DMS53 treated with DMSO at 0.1 percent for 48 hours (cell line): ENCODE data around the gene NEURL1B.
"Not testable (repeated sequence)": the region's sequence is repeated elsewhere in the genome, so short reads cannot be mapped to it uniquely, and the experiment has no call there.

Source experiments
- DNase-seq: peaks from one replicate; lab custom pipeline; 2025; ENCODE audit not compliant: unreplicated experiment; lab: John Stamatoyannopoulos, UW

Gene NEURL1B

DNA sequence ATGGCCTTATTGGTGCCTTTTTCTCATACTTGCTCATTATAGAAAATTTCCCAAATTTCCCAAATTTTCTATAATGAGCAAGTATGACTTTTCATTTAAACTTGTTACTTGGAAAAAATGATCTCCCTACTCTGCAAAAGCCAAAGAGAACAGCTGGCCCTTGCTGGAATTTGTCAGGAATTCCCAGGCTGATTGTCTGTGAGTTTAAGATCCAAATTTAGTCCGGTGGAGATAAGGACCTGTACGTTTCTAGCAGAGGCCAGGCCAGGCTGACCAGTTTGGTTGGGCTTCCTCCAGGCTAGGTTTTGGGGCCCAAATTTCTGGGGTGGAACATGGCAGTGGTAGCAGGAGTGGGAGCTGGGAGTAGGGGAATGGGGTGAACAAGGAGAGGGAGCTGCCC is 51.9 kb downstream of the NEURL1B start:
- no peak for DNase-seq

DNA sequence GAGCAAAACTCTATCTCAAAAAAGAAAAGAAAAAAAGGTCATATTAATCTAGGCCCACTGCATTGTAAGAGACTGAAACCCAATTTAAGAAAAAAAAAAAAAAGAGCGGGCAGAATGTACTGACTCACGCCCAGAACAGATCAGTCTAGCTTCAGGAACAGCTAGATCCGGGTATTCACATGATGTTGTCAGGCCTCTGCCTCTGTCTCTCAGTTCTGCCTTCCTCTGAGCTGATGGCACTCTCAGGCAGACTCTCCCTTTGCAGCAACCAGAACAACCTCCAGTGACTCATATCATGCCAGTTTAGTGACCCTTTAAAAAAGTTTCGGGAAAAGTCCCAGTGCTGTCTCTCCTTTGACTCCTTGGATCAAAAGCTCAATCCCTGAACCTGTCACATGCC is 53.0 kb downstream of the NEURL1B start:
- DNase-seq: no peak

DNA sequence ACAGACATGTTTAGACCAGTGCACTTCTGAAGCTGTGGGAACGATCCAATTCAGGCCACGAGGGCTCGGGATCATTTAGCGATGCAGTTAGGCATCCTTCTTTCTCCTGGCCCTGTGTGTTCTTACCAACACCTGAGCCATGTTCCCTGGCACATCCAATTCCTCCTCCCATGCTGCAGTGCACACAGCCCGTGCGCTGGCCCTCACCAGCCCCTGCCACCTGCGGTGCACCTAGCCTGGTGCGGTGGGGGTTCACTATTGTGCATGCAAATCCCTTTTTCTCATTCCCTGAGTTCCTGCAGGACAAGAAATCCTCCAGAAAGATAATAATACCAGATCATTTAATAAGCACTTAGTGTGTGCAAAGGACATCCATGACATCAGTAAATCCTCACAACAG is 53.5 kb downstream of the NEURL1B start:
- DNase-seq: no peak

DNA sequence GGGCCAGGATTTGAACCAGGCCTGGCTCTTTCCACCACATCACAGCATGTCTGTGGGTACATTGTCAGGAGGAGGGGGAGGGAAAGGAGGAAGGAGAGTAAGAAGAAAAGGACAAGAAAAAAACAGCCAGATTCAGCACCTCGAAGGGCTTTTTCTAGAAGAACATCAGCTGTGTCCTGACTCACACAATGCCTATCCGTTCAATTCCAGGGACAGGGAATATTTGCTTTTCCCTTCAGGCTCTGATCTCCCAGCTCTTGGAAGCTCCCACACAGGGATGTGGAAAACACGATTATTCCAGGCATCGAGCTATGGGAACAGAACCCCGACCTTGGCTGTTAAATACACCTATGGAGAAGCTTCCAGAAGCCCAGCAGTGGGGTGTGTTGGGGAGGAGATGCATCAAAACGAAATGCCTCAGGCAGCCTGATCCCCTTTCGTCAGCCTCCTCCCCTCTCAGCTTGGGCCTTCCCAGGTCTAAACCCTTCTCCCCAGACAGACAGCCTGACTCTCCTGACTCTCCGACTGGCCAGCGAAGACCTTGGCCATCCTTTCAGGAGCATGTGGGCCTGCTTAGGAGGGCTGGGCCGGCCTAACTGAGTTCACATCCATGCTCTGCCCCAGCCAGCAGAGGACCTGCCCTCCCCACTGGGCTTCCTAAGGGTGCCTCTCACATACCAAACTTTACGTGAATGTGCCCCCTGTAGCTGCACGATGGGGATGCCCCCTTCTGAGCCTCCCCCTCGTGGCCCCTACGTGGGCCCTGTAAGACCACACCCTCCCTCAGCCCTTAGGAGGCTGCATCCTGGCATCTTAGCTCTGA is 54.4 kb downstream of the NEURL1B start:
- no peak for DNase-seq

DNA sequence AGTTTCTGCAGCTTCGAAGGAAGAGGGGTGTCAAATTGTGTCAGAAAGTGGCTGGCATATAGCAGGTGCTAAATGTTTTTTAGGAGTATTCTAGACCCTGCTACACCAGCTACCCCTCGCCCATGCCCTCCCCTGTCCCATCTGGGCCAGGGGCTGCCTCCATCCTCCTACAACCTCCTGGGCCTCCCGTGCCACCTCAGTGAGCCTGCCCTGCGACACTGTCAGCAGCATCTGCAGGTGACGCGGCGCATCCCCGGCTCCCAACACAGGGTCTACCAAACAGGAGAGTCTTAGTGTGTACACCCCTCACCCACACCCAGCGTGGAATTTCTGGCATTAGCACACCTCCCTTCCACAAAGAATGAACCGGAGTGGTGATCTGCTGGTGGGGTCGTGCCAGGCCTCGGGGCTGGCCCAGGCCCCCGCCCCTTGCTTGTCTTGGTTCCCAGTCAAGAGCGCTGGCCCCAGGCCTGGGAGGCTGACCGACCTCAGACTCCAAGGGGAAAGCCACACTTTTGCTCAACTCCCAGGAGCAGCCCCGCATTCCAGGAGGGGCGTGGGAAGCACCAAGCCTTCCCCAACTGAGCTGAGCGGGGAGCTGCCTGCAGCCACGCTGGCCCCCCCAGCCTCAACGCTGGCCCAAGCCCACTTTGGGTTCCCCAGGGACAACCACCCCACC is 55.2 kb downstream of the NEURL1B start:
- DNase-seq: no peak

DNA sequence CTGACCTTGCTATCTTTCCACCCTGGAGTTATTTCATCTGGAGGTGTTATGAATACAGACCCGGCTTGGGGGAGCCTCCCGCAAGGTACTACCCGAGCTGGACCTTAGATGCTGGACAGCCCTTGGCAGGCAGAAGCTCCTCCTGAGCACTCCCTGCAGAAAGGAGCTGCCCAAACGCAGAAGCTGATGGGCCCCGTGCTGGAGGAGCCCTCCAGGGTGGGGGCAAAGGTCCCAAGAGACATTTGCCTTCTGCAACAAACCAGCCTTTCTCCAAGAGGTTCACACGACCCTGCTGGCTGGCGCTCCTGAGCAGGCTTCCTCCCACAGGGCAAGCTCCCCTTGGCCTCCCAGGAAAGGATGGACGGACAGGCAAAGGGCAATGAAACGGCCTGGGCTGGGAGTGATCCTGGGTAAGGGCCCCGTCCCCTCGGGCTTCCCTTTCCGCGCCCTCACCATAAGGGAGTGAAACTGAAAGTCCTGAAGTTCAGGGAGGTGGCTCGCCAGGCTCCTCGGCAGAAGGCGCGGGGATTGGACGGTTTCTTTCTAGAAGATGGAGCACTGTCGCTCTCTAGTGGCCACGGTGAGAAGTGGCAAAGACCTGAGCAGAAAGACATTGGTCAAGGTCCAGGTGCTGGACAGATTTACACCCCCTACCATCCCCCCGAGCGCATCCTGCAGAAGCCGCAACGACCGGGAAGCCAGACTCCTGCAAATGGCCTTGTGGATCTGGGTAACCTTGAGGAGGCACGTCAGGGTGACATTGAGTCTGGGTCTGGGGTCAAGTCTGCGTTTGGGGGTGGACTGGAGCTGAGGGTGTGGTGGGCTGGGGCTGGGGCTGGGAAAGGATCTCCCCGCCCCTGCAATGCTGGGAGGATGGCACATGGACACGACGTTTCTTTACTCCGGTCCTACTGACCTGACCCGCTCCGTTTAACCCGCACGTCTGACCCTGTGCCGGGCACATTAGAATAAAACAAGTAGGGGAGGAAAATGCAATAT is 56.4 kb downstream of the NEURL1B start:
- DNase-seq: peak; percentile 91

DNA sequence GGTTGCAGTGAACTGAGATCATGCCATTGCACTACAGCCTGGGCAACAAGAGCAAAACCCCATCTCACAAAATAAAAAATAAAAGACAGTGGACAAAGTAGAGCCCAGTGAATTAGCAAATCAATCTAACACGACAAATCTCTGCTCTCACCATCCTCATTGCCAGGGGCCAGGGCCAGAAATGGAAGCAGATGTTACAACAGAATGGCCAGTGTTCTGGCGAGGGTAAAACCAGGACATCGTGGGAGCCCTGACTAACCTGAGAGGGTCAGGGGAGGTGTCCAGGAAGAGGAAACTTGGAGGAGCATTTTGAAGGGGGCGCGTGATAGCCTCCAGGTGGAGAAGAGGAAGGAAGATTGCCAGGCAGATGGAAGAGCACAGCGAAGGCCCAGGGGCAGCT is 58.4 kb downstream of the NEURL1B start:
- DNase-seq: no peak

DNA sequence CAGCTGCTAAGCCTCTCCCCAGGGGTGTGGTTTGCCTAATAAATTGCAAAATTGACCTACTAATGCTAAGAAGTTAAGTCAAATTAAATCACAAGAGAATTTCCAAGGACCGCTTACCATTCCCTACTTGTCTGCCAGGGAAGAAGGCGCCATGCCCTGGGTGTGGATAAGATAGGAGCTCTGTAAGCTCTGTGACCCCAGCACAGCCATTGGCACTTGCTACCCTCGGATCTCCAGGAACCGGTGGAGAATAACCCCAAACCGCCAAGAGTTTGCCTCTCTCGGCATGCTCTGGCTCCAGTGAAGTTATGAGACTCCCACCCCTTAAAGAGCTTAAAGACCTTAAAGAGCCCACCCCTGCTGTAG is 58.9 kb downstream of the NEURL1B start:
- no peak for DNase-seq

DNA sequence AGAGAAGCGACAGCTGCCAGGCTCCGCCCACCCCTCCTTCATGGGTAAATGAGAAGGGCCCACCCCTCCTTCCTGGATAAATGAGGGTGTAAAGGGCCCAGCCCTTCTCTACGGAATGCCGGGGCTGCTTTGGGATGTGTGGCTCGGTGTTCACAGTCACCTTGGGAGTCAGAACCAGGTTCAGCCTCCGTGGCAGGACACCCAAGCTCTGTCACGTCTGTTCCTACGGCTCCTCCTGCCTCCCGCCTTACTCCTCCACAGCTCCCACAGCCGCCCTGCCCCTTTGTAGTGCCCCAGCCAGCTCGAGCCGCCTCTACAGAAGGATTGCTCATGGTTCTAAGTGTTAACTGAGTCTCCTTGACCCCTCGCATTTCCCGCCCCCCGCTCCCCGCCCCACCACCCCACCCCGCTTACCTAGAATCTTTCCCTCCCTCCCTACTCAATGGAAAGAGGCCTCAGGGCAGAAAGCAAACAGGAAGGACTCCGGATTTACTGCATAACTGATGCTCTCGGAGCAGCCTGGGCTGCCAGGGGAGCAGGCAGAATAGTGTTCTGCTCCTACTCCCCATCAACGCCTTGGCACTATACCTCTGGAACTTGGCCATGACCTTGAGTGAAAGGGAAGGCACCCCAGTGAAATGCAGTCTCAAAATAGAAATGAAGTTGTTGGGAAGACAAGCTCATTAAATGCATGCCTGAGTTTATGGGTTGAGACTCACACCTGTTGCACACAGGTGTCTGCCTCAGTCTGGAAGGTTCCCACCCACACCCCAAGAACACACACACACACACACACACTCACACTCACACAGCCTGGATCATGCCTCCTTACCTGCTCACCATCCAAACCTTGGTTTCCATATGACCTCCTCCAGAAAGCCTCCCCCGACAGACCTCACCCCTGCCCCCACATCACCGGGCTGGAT is 59.6 kb downstream of the NEURL1B start:
- peak; percentile 20 for DNase-seq

DNA sequence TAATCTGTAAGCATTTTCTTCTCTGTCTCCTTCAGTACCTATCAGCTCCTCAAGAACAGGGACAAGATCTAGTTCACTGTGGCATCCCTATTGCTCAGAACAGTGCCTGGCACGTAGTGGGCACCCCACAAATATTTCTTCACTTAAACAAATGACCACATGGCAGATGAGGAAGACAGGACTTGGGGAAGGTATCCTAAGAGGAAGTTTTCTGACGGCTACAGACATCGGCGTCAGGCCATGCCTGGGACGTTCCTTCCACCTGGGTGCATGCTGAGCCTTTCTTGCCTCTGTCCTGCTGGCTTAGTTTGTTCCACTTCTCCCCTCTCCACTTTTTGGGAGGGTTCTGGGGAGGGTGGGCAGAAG is 60.2 kb downstream of the NEURL1B start:
- DNase-seq: no peak

DNA sequence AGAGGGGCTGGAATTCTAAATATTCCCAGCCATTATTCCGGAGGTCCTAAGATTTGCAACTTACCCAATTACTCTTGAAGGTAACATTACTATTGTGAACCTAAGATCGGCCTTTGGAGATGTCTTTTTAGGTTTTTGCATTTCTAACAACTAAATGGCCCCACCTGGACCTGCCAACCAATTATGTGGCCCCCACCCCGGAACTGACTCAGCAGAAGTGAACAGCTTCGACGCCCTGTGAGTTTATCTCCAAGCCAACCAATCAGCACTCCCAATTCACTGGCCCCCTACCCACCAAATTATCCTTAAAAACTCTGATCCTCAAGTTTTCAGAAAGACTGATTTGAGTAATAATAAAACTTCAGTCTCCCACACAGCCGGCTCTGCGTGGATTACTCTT is 62.9 kb downstream of the NEURL1B start:
- DNase-seq: no peak

DNA sequence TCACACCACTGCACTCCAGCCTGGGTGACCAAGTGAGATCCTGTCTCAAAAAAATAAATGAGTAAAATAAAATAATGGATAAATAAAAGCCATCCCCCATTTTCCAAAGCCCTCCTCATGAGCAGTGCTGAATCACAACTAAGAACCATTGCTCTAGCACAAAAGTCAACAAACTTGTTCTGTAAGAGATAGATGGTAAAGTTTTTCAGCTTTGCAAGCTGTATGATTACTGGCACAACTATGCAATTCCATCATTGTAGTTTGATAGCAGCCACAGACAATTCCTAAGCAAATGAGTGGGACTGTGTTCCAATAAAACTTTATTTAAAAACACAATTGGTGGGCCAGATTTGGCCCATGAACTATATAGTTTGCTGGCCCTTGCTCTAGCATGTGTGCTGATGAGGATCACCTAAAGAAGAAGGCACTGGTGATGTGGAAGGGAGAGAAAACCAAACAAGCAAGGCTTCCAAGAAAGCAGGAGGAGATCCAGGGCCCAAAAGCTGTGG is 64.6 kb downstream of the NEURL1B start:
- no peak for DNase-seq

DNA sequence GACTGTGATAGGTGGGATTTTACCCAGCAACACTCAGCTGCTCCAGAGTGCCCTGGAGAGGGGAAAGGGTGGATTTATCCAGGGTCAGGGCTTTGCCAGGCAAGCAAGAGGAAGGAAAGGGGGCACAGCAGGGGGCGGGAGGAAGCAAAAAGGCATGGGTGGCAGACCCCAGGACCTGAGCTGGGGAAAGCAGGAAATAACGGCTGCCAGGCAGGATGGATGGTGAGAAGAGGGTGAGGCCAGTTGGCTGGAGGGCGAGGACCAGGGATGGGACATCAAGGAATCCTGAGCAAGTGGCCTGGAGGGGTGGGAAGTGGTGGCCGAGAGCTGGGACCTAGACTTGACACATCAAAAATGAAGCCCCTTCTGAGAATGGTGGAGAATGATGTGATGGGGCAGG is 65.7 kb downstream of the NEURL1B start:
- no peak for DNase-seq

DNA sequence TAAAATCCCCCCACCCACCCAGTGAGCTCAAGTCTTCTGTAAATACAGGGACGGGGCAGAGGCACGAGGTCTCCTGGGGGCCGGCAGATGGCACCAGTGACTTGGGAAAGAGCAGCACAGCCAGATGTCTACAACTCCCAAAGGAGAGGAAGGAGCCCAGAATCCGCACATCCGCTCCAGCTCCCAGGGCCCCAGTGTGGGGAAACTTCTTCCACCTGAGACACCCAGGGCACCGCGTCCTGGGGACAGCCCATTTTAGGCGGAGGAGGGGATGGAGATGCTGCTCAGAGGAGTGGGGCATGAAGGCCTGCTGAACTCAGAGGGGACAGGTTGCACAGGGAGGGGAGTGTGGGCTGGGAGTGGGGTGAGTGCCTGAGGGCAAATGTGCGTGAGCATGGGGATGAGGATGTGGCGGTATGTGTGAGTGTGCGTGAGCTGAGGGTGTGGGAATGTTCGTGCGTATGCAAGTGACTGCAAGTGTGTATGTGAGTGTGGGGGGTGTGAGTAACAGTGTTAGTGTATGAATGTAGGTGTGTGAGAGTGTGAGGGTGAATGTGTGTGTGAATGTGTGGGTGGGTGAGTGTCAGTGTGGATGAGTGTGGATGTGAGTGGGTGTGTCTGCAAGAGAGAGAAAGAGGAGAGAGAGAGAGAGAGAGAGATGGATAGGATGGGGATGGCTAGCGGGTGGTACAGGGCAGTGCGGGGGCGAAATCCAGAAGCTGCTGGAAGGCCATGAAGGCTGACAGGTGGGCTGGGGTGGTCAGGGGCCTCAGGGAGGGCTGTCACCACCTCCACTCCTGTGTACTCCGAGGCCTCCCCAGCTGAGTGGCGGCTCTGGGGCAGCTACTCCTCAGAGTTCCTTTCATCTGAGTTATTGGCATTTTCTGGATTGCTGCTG is 66.5 kb downstream of the NEURL1B start:
- DNase-seq: peak; percentile 65

DNA sequence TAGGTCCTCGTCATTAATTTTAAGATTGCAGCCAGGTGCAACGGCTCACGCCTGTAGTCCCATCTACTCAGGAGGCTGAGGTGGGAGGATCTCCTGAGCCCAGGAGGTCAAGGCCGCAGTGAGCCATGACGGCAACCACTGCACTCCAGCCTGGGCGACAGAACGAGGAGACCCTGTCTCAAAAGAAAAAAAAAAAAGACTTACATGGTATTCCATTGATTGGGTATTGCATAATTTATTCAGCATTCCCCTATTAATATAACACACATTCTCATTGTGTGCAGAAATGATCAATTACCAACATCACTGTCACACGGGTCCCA is 67.1 kb downstream of the NEURL1B start:
- no peak for DNase-seq

DNA sequence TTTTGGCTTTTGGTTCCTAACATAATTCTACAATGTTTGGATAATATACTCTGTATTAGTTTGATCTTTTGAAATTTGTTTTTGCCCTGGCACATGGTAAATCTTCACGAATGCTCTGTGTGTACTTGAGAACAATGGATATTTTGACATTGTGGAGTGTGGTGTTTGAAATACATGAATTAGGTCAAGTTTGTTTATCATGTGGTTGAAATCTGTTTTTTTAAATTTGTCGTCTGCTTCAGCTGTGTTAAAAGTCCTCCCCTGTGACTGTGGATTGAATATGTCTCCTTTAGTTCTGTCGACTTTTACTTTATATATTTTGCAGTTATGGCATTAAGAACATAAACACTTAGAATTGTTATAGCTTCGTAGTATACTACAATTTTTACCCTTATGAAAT is 69.6 kb downstream of the NEURL1B start:
- DNase-seq: no peak

DNA sequence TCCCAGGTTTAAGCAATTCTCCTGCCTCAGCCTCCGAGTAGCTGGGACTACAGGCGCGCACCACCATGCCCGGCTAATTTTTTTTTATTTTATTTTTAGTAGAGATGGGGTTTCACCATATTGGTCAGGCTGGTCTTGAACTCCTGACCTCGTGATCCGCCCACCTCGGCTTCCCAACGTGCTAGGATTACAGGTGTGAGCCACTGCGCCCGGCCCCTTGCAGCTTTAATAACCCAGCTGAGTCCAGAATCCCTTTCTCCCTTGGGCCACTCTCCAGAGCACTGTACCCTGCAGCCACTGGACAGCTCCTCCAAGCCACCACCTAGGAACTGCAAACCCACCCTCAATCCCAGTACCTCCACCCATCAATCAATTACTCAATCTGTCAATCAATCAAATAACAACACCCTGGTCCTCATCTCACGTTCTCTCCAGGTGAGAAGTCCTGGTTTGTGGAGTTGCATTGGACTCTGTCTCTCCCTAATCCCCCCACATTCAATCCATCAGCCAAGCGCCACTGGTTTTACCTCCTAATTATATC is 70.3 kb downstream of the NEURL1B start:
- DNase-seq: not testable (repeated sequence)

DNA sequence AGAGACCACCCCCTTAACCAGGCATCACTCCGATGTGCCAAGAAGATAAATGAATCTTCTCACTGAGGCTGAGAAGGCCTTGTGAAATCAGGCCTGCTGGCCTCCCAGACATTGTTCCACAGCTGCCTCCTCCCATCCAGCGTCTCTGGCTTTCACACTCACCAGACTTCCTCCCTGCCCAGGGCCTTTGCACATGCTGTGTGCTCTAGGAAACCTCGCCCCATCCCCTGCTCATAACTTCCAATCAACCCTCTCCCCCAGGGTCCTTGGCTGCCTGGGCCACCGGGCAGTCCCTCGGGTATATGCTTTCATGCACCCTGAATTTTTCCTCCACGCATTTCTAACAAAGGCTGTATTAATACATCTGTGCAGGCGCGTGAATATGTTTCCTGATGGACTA is 71.5 kb downstream of the NEURL1B start:
- no peak for DNase-seq

DNA sequence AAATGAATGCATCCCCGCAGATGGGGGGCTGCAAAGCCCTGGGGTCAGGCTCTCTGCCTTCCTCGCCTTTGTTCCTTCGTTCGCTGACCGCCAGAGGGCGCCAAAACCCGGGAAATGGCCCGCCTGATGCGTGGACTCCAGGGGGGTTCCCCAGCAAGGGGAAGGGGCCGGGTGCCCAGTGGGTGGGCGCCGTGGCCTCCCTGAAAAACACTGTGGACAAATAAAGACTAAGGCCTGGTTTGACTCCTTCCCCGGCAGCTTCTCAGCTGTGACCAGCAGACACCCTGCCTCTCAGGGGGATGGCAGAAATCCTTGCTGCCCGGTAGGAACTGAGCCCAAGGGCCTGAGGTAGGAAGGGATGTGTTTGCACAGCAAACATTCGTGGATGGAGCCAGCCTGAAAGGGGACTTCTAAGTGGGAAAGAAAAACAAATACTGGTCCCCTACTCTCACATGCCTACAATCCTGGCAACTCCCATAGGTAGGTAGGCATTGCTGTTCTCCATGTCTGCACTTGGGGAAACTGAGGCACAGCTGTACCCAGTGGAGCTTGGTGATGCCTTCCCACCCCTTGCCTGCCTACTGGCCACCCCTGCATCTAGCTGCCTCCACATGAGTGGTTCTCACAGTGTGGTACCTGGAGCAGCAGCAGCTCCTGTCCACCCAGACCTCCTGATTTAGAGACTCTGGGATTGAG is 72.2 kb downstream of the NEURL1B start:
- peak; percentile 61 for DNase-seq
